Right cardiac atrium (tissue), 5 donors: ENCODE measurements around the gene EYA2. TPM values are rescaled to one million over a fixed set of nuclear protein-coding genes. Genes with fewer than 3 reads are reported as not detected.

ENCODE experiments used
- ATAC-seq, 2 donors: fragments of 200-7000 bp; cut with Tn5 transposase; one replicate each; pipeline versions ENCODE4 v1.8.0 to v1.9.1; 2020; ENCODE audit warnings: moderate library complexity in 2 of 2, mild to moderate bottlenecking in 1 of 2
- DNase-seq, 3 donors: peaks; one replicate each; pipeline ENCODE4 v3.0.0-alpha.2; 2020
- H3K27ac ChIP-seq: one replicate; pipeline ENCODE4 v1.5.1; 2013; ENCODE audit warnings: mild to moderate bottlenecking, low read length, control low read depth, moderate library complexity
- H3K27me3 ChIP-seq: one replicate; pipeline ENCODE4 v1.6.1; 2013; ENCODE audit not compliant: control insufficient read depth, insufficient read depth
- H3K4me1 ChIP-seq: one replicate; pipeline ENCODE4 v1.6.1; 2013; ENCODE audit warnings: low read length; ENCODE audit not compliant: control insufficient read depth, insufficient read depth
- H3K4me3 ChIP-seq: one replicate; pipeline ENCODE4 v1.5.1; 2013; ENCODE audit warnings: low read length, control low read depth
- H3K9me3 ChIP-seq: one replicate; pipeline ENCODE4 v1.6.1; 2013; ENCODE audit warnings: low read length; ENCODE audit not compliant: control insufficient read depth
- WGBS: extraction: QIAGEN DNeasy Blood & Tissue Kit; methylation state at CpG from one replicate; pipeline ENCODE4 v1.1.7; 2013; 5-methylcytosine and 5-hydroxymethylcytosine counted together
- intact Hi-C, 4 donors: fragments of 100-400 bp; cut with DNase I; formaldehyde crosslinking; loops; one replicate each; pipeline versions ENCODE4 v1.11.0 to v1.14.0; 2022 to 2023
- polyA plus RNA-seq: library from polyadenylated mRNA; stranded (reverse); fragments of 200-250 nt; gene quantifications from one replicate; pipeline ENCODE4 v1.2.3, GENCODE V29; 2013
- total RNA-seq, 4 donors: library from RNA; stranded (reverse); fragmentation: NEBNext Ultra II Directional; extraction: Animal tissue kit (Norgen Biotek cat#: 25700); gene quantifications; one replicate each; pipeline ENCODE4 v1.2.1, GENCODE V29; 2021
- donor health status: healthy with polysubstance abuse.
- donor health status: DM: no; HTN: yes; CAD: no.
- donor health status: DM: no; HTN: no; CAD: no.
- donor health status: DM: no; HTN: yes; CAD: no; lungs with severe emphysema.
- donor health status: DM: yes; HTN: yes; CAD: no.

The EYA2 gene
- total and polyA plus RNA-seq, 5 donors = 1.6 to 3.7 (median 3.4) TPM

DNA sequence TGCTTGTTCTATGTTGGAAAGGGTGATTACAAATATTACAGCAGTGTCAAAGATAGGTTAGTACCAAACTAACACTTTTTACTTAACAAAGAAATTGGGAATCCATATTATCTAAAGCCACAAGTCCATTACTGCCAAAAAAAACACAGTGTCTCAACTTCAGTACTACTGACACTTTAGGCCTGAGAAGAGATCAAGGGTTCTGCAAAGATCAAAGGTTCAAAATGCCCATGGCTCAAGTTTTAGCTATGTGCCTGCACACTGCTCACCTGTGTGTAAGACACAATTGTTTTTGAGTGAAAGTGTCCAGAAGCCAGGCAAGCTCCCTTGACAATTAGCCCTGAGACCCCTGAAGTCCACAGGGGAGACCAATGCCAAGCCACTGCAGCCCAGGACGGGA lies 329.3 kb downstream of the EYA2 start:
- Histone ChIP-seq H3K27ac (no peak overlapping the region), H3K4me1 (no peaks in the 10 kb centered on the region), H3K9me3 (no peaks in the 10 kb centered on the region), H3K27me3 (no peaks in the 10 kb centered on the region), H3K4me3 (no peak overlapping the region)
- WGBS = 93% methylated on average over 1 of the region's 1 CpG
- intact Hi-C loops = no loop called here
- no peak for ATAC-seq
- no peak for DNase-seq

- ATAC-seq = no peak
Observed at GRCh38 chr20:47224300-47224791, 329.7 kb downstream of the EYA2 start.

GRCh38 chr20:47224857-47225256 lies 330.2 kb downstream of the EYA2 start:
- intact Hi-C loops = no loop called here
- H3K27me3 ChIP-seq = no peaks in the 10 kb centered on the region
- DNase-seq (no peak), ATAC-seq (no peak)
- H3K4me3 ChIP-seq = no peak overlapping the region
- H3K4me1 ChIP-seq = no peaks in the 10 kb centered on the region
- H3K27ac ChIP-seq = no peak overlapping the region
- no peaks in the 10 kb centered on the region for H3K9me3 ChIP-seq
- 95% methylated on average over 4 of the region's 4 CpGs for WGBS

More at GRCh38 chr20:47224300-47224791, 329.7 kb downstream of the EYA2 start:
- no peaks in the 10 kb centered on the region for H3K27me3 ChIP-seq
- H3K27ac ChIP-seq = no peak overlapping the region
- H3K4me1 ChIP-seq = no peaks in the 10 kb centered on the region
- no peaks in the 10 kb centered on the region for H3K9me3 ChIP-seq
- WGBS = 92% methylated on average over 11 of the region's 11 CpGs
- intact Hi-C loops = no loop called here
- DNase-seq = peak in 1 of 3 donors; percentile 31
- H3K4me3 ChIP-seq = no peak overlapping the region

GRCh38 chr20:47225458-47225857 lies 330.8 kb downstream of the EYA2 start:
- no peak for ATAC-seq
- H3K4me1 ChIP-seq = no peaks in the 10 kb centered on the region
- intact Hi-C loops = no loop called here
- no peak for DNase-seq
- no peaks in the 10 kb centered on the region for H3K9me3 ChIP-seq
- no peaks in the 10 kb centered on the region for H3K27me3 ChIP-seq
- WGBS = 86% methylated on average over 1 of the region's 1 CpG
- no peak overlapping the region for H3K4me3 ChIP-seq
- no peak overlapping the region for H3K27ac ChIP-seq

DNA sequence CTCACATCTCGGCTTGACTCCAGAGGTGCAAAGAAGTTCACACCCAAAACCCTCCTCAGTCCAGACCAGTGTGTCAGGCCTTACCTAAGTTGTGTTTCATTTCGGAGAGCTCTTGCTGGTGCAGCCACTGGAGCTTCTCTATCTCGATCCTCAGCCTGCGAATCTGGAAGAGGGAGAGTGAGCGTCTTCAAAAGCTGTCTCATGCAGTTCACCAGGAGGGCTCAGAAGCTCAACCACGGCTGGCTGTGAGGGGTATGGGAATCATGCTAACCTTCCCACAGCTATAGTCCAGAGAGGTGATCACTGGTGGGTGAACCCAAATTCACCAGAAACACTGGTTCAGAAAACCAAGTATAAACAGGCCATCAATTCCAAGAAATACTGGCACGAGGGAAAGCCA lies 332.5 kb downstream of the EYA2 start:
- Histone ChIP-seq H3K4me1 (no peaks in the 10 kb centered on the region), H3K27me3 (no peaks in the 10 kb centered on the region), H3K4me3 (no peak overlapping the region), H3K27ac (no peak overlapping the region), H3K9me3 (no peaks in the 10 kb centered on the region)
- ATAC-seq = no peak
- no peak for DNase-seq
- 89% methylated on average over 7 of the region's 7 CpGs for WGBS
- intact Hi-C loops = no loop called here

DNA sequence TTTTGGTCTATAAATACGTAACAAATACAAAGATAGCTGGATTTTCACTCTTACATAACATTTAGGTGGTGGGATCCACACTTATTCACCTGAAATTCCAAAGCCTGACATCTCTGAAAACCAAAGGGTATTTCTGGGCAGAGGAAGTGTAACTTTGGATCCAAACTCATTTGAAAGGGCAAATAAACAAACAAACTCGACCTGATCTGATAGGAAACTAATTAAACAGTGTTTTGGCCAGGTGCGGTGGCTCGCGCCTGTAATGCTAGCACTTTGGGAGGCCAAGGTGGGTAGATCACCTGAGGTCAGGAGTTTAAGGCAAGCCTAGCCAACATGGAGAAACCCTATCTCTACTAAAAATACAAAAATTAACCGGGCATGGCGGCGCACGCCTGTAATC lies 332.9 kb downstream of the EYA2 start:
- WGBS = 95% methylated on average over 9 of the region's 9 CpGs
- Histone ChIP-seq H3K9me3 (no peaks in the 10 kb centered on the region), H3K27ac (no peak overlapping the region), H3K27me3 (no peaks in the 10 kb centered on the region), H3K4me3 (no peak overlapping the region), H3K4me1 (no peaks in the 10 kb centered on the region)
- intact Hi-C loops = no loop called here
- DNase-seq = no peak
- ATAC-seq = no peak

DNA sequence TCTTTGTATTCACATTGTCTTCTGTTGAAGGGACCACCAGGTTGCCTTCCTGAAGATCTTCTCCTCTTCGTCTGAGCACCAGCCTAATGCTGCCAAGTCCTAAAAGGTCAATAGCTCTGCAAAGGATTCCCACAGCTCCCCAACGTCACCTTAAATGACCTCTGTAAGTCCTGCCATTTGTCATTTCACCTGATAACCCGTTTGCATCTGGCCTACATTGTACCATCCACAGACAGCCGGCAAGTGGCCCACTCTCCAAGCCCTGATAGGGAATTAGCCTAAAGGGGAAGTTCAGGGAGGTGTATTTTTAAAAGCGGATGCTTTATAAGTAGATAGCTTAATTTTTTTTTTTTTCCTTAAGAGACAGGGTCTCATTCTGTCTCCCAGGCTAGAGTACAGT lies 334.0 kb downstream of the EYA2 start:
- DNase-seq = no peak
- Histone ChIP-seq H3K4me3 (no peak overlapping the region), H3K4me1 (no peaks in the 10 kb centered on the region), H3K27ac (no peak overlapping the region), H3K9me3 (no peaks in the 10 kb centered on the region), H3K27me3 (no peaks in the 10 kb centered on the region)
- ATAC-seq = peak; percentile 30 to 36
- intact Hi-C loops = no loop called here
- 56% methylated on average over 5 of the region's 5 CpGs for WGBS

DNA sequence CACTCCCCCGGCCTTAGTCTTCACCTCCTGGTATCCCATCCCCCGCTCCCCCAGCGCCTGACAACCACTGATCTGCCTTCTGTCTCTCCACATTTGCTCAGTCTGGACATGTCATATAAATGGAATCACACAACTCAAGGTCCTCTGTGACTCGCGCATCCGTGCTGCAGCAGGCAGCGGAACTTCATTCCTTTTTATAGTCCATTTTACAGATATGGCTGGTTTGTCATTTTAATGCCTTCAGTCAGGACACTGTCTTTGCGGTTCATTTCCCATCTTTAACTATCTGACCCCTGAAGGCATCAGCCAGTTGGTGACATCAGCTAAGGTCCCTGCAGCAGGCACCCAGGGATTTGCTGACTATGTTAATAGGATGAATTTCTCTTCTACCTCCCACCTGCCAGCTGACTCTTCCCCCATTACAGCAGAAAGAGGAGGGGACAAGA lies 336.2 kb downstream of the EYA2 start:
- no peaks in the 10 kb centered on the region for H3K4me1 ChIP-seq
- H3K27me3 ChIP-seq = no peaks in the 10 kb centered on the region
- no peaks in the 10 kb centered on the region for H3K9me3 ChIP-seq
- ATAC-seq (no peak), DNase-seq (no peak)
- H3K4me3 ChIP-seq = no peak overlapping the region
- H3K27ac ChIP-seq = no peak overlapping the region
- intact Hi-C loops = no loop called here
- 85% methylated on average over 8 of the region's 8 CpGs for WGBS

DNA sequence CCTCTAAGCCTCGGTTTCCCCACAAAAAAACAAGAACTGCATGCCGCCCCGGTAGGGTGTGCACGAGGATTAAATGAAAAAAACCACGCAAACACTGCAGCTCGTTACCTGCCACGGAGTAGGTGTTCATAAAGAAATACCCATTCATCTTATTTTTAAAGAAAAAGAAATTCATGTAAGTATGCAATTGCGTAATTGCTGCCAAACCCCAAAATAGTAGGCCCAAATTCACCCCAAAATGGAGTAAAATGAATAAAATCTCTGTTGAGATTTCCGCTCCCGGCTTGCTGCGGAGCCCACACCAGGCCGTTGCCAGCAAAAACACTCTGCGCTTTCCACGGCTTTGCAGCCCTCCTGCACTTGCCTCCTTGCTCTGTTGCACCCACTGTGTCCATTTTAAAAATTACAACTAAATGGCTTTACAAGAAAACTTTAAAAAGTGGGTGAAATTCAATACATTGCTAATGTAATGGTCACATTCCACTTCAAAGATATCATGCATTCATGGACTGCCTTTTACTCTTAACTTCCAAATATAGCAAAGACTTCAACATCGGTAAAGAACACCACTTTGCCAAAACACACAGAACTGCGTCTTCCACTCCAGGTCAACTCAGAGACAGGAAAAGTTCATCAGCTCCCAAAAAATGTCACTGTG lies 336.9 kb downstream of the EYA2 start:
- ATAC-seq = peak; percentile 61 to 75
- intact Hi-C loops = no loop called here
- DNase-seq = no peak
- 72% methylated on average over 16 of the region's 16 CpGs for WGBS
- Histone ChIP-seq H3K4me3 (no peak overlapping the region), H3K4me1 (no peaks in the 10 kb centered on the region), H3K27ac (no peak overlapping the region), H3K27me3 (no peaks in the 10 kb centered on the region), H3K9me3 (no peaks in the 10 kb centered on the region)

DNA sequence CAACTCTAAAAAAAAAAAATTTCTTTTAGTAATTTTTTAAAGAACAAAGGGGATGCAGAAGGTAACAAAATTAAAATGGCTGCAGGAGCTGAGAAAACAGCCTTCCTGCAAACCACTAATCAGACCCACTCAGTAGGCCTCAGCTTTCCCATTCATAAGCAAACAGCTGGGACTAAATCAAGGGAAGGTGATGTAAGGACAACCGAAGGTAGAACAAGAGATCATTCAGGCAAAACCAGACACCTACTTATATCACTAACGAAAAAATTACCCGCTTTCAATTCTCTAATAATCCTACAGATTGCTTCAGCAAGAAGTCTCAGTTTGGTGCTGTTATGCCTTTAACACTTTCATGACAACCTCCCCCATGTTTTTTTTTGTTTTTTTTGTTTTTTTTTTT lies 337.9 kb downstream of the EYA2 start:
- Histone ChIP-seq H3K27me3 (no peaks in the 10 kb centered on the region), H3K4me1 (no peaks in the 10 kb centered on the region), H3K4me3 (no peak overlapping the region), H3K27ac (no peak overlapping the region), H3K9me3 (no peaks in the 10 kb centered on the region)
- no peak for DNase-seq
- WGBS = 93% methylated on average over 3 of the region's 3 CpGs
- intact Hi-C loops = no loop called here
- no peak for ATAC-seq

- no peak for DNase-seq
- H3K27ac ChIP-seq = no peak overlapping the region
- no peaks in the 10 kb centered on the region for H3K9me3 ChIP-seq
- 92% methylated on average over 9 of the region's 9 CpGs for WGBS
- H3K4me1 ChIP-seq = no peaks in the 10 kb centered on the region
- H3K4me3 ChIP-seq = no peak overlapping the region
- no peak for ATAC-seq
- H3K27me3 ChIP-seq = no peaks in the 10 kb centered on the region
- intact Hi-C loops = no loop called here
Observed at GRCh38 chr20:47233333-47234188, 338.9 kb downstream of the EYA2 start.
